Activated CD8-positive, alpha-beta T cell treated with anti-CD3 and anti-CD28 coated beads for 36 hours (primary cell): ENCODE measurements around the gene GGT6. TPM values are rescaled to one million over a fixed set of nuclear protein-coding genes. Genes with fewer than 3 reads are reported as not detected.
"Not testable (repeated sequence)": the region's sequence is repeated elsewhere in the genome, so short reads cannot be mapped to it uniquely, and the experiment has no call there.

Experiments used
- ATAC-seq: fragments of 200-7000 bp; cut with Tn5 transposase; one replicate; pipeline ENCODE4 v1.10.0; 2021; ENCODE audit warnings: mild to moderate bottlenecking, moderate library complexity
- CTCF ChIA-PET: fragments of 350-600 bp; sonication (Branson Sonifier 250); formaldehyde crosslinking; loops from one replicate; lab custom pipeline; 2021; ENCODE audit warnings: antibody characterized with exemption; lab: Charles Lee
- POLR2A ChIA-PET: fragments of 350-600 bp; sonication (Branson Sonifier 250); formaldehyde crosslinking; loops from one replicate; lab custom pipeline; 2021; ENCODE audit warnings: antibody characterized with exemption; lab: Charles Lee
- DNase-seq: peaks from one replicate; pipeline ENCODE4 v3.0.0-alpha.2; 2020
- H3K27ac Mint-ChIP-seq: one replicate; pipeline ENCODE4 v1.8.0; 2021; ENCODE audit warnings: mild to moderate bottlenecking, mixed read lengths
- H3K27me3 Mint-ChIP-seq: one replicate; pipeline ENCODE4 v1.8.0; 2021; ENCODE audit warnings: mixed read lengths
- H3K36me3 Mint-ChIP-seq: one replicate; pipeline ENCODE4 v1.8.0; 2021; ENCODE audit warnings: low read depth, mixed read lengths
- H3K4me1 Mint-ChIP-seq: one replicate; pipeline ENCODE4 v1.8.0; 2021; ENCODE audit warnings: low read depth, mixed read lengths
- H3K4me3 Mint-ChIP-seq: one replicate; pipeline ENCODE4 v1.8.0; 2021; ENCODE audit warnings: mild to moderate bottlenecking, moderate library complexity, mixed read lengths
- H3K9me3 Mint-ChIP-seq: one replicate; pipeline ENCODE4 v1.8.0; 2021; ENCODE audit warnings: mixed read lengths
- CTCF ChIP-seq: fragments of 200-600 bp; IDR thresholded peaks from one replicate; pipeline ENCODE4 v1.8.0; 2022; ENCODE audit warnings: antibody characterized with exemption, mild to moderate bottlenecking
- intact Hi-C: fragments of 100-400 bp; cut with micrococcal nuclease; formaldehyde crosslinking; loops from one replicate; pipeline ENCODE4 v1.10.0; 2022
- total RNA-seq, 2 experiments: library from RNA; stranded (reverse); gene quantifications; one replicate each; pipeline ENCODE4 v1.2.3, GENCODE V29; 2021

GGT6 gene
- total RNA-seq, 2 experiments from 2014 or later = not detected

DNA sequence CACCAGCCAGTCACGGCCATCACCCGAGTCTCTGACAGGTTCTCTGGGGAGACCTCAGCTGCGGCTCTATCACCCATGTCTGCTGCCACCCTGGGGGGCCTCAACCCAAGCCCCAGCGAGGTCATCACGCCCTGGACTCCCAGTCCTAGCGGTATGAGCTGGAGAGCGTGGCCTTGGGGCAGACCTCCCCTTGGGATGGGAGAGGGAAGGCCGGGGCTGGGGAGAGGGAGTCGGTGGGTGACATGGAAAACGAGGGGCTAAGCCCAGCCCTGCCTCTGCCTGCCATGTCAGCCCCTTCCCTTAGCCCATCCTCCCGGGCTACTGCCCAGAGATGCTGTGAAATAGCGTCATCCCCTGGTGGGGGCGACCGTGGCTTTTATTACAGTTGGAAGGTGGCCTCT, 32.6 kb upstream of the GGT6 start:
- no peaks in the 10 kb centered on the region for H3K9me3 Mint-ChIP-seq
- DNase-seq (no peak), ATAC-seq (no peak)
- CTCF ChIA-PET = interaction anchor here (1.0 kb wide), 1 partner anchor 34 kb away, joined by 3 read pairs; no protein-coding TSS in a partner anchor
- H3K36me3 Mint-ChIP-seq = no peaks in the 10 kb centered on the region
- no peak overlapping the region for H3K27ac Mint-ChIP-seq
- H3K27me3 Mint-ChIP-seq = peaks cover 5% of the 10 kb centered on the region
- TF ChIP-seq CTCF = no peak
- intact Hi-C loops = no loop called here
- H3K4me3 Mint-ChIP-seq = no peak overlapping the region
- peaks cover 4% of the 10 kb centered on the region for H3K4me1 Mint-ChIP-seq
- POLR2A ChIA-PET = interaction anchor here (0.9 kb wide), 1 partner anchor 12 kb away, joined by 3 read pairs; no protein-coding TSS in a partner anchor

DNA sequence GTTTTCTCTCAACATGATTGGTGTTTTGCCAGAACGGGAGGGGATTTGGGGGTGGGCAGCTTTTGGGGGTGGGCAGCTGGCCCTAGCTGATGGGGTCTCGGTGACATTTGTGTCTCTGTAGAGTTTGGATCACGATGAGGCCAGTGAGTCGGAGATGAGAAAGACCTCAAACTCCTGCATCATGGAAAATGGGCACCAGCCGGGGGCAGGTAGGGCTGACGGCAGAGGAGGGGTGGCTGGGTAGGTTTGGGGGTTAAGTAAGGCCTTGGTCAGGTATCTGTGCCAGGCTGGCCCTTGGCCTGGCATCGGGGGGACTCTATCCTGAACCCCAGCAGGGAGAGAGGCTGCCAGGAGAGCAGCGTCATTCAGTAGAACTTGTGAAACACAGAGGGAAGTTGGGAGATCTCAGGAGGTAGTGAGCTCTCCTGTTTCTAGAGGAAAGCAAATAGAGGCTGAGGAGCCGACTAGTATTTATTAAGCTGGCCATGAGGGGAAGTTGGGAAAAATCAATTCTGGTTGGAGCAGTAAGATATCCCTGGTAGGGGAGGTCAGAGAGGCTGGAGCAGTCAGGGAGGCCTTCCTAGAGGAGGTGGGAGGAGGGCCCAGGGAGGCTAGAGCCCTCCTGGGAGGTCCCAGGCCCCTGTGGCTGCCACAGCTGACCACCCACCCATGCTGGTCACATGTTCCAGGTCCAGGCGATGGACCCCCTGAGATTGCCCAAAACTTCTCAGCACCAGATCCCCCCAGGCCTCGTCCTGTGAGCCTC, 32.0 kb upstream of the GGT6 start:
- CTCF ChIA-PET = no interaction called here
- POLR2A ChIA-PET = interaction anchor here (0.7 to 0.9 kb wide), 2 partner anchors 11 to 49 kb away, joined by 3 read pairs; partner anchors contain the start of gene ALOX15

DNA sequence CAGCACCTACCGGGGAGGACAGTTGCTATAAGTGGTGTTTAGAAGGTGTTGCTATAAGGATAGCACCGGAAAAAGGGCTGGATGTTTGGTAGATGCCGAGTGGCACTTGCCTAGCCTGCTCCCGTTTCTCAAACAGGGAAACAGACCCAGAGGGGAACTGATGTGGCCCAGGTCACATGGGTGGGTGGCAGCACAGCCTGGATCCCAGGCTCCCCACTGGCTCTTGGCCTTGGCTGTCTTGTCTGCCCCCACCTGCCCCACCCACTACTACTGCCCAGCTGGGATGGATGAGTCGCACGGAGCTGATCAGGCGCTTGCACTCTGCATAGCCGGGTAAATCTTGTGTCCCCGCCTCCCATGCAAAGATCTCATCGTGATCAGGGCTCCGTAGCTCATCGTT, 31.2 kb upstream of the GGT6 start:
- H3K4me3 Mint-ChIP-seq = no peak overlapping the region
- TF ChIP-seq CTCF = no peak
- H3K4me1 Mint-ChIP-seq = peaks cover 4% of the 10 kb centered on the region
- no peaks in the 10 kb centered on the region for H3K36me3 Mint-ChIP-seq
- peaks cover 6% of the 10 kb centered on the region for H3K27me3 Mint-ChIP-seq
- ChIA-PET CTCF (no interaction called here), POLR2A (no interaction called here)
- intact Hi-C loops = no loop called here
- H3K27ac Mint-ChIP-seq = no peak overlapping the region
- DNase-seq = no peak
- no peak for ATAC-seq
- H3K9me3 Mint-ChIP-seq = no peaks in the 10 kb centered on the region

More for the DNA sequence above, 32.0 kb upstream of the GGT6 start:
- intact Hi-C loops = no loop called here
- Mint-ChIP-seq H3K4me1 (peaks cover 4% of the 10 kb centered on the region), H3K27ac (no peak overlapping the region), H3K9me3 (no peaks in the 10 kb centered on the region), H3K36me3 (no peaks in the 10 kb centered on the region), H3K27me3 (peaks cover 5% of the 10 kb centered on the region), H3K4me3 (no peak overlapping the region)
- ATAC-seq (no peak), DNase-seq (no peak)
- TF ChIP-seq CTCF = no peak

DNA sequence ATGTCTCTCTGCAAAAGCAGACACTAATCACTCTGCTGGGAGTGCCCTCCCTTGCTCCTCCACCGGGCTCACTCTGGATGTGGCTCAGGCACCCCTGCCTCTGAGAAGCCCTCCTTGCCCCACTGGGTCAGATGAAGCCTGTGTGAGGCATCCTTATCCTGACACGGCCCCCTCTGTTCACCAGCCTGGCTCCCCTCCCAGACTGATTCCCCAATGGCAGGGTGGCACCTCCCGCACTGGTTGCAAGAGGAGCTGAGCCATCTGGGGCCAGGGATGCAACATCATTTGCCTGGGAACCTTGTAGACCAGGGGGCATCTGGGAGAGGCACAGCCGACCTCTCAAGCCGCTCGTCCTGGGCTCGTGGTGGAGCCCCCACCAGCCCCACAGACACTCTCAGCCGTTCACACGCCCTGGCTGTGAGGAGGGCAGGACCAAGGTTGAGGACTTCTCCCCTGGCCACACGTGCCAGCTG, 30.6 kb upstream of the GGT6 start:
- Mint-ChIP-seq H3K4me1 (peaks cover 4% of the 10 kb centered on the region), H3K36me3 (no peaks in the 10 kb centered on the region), H3K27me3 (peaks cover 10% of the 10 kb centered on the region), H3K27ac (no peak overlapping the region), H3K9me3 (no peaks in the 10 kb centered on the region), H3K4me3 (no peak overlapping the region)
- POLR2A ChIA-PET = no interaction called here
- CTCF ChIA-PET = interaction anchor here (1.0 kb wide), 2 partner anchors 25 to 26 kb away, joined by 3 read pairs; no protein-coding TSS in a partner anchor
- TF ChIP-seq CTCF = no peak
- no peak for ATAC-seq
- intact Hi-C loops = no loop called here
- DNase-seq = no peak

DNA sequence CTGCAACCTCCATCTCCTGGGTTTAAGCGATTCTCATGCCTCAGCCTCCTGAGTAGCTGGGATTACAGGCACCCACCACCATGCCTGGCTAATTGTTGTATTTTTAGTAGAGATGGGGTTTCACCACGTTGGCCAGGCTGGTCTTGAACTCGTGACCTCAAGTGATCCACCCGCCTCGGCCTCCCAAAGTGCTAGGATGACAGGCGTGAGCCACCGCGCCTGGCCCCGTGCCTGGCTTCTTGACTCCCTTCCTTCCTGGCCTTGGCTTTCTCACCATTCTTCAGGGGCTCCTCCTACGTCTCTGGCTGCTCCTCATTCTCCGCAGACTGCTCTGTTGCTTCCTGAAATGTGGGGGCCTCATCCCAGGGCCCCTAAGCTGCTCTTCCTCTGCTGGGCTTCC, 29.7 kb upstream of the GGT6 start:
- DNase-seq, H3K9me3 Mint-ChIP-seq, intact Hi-C loops, H3K27ac Mint-ChIP-seq, ATAC-seq, H3K36me3 Mint-ChIP-seq, H3K4me1 Mint-ChIP-seq, H3K4me3 Mint-ChIP-seq: not testable (repeated sequence)
- ChIA-PET POLR2A (interaction anchor here (0.6 kb wide), 1 partner anchor 121 kb away, joined by 3 read pairs; no protein-coding TSS in a partner anchor), CTCF (interaction anchor here (1.0 kb wide), 2 partner anchors 25 to 26 kb away, joined by 3 read pairs; no protein-coding TSS in a partner anchor)
- H3K27me3 Mint-ChIP-seq = peaks cover 16% of the 10 kb centered on the region
